Measurements from ENCODE around the gene NECTIN1. TPM values are rescaled to one million over a fixed set of nuclear protein-coding genes. Genes with fewer than 3 reads are reported as not detected.

Gene NECTIN1
- total and polyA plus RNA-seq, 2 of the 4 experiments (the other 2 are of a cell fraction), result 2.3 to 4.2 TPM

GRCh38 chr11:119745112-119745511 is 16.1 kb upstream of the NECTIN1 start:
- Histone ChIP-seq H3K18ac (ENCODE audit: low read depth, low read length) (no peak overlapping the region), H3K79me1 (ENCODE audit: low read depth in 1 of 2, low read length in 2 of 2) (no peaks in the 10 kb centered on the region), H4K20me1 (ENCODE audit: insufficient read depth, low read length) (no peaks in the 10 kb centered on the region), H4K91ac (ENCODE audit: insufficient read depth, low read depth, low read length) (no peak overlapping the region), H3K9me3 (ENCODE audit: control insufficient read depth, insufficient read depth, low read length) (no peaks in the 10 kb centered on the region), H3K4ac (ENCODE audit: low read depth, low read length) (no peak overlapping the region), H3K27ac (ENCODE audit: insufficient read depth, low read length) (no peak overlapping the region), H2BK120ac (ENCODE audit: low read depth, low read length) (no peak overlapping the region), H3K4me2 (ENCODE audit: low read depth, low read length) (no peak overlapping the region), H3K56ac (ENCODE audit: extremely low read depth, insufficient read depth, low read length) (no peak overlapping the region), H3K14ac (replicated peaks; ENCODE audit: low read depth, low read length) (no peak overlapping the region), H3K9me1 (ENCODE audit: insufficient read depth, low read length) (0 out of 2 replicates have a peak, but pooled peaks cover 2% of the 10 kb centered on the region), H2BK15ac (ENCODE audit: low read depth, low read length) (no peak overlapping the region), H4K8ac (ENCODE audit: low read depth in 2 of 2, low read length in 2 of 2) (no peak overlapping the region), H2BK20ac (ENCODE audit: low read depth, low read length) (no peak overlapping the region), H3K27me3 (ENCODE audit: control insufficient read depth, insufficient read depth, low read length) (peaks cover 40% of the 10 kb centered on the region), H4K5ac (ENCODE audit: low read depth, low read length) (no peak overlapping the region), H2BK5ac (ENCODE audit: low read depth, low read length, poor library complexity, severe bottlenecking) (no peak overlapping the region), H2AK9ac (replicated peaks; ENCODE audit: low read depth, low read length, poor library complexity) (no peak overlapping the region), H3K4me3 (ENCODE audit: insufficient read depth, low read depth, low read length) (no peak overlapping the region), H2AK5ac (ENCODE audit: low read depth, low read length) (no peak overlapping the region), H3K36me3 (ENCODE audit: control insufficient read depth, insufficient read depth, low read length) (no peaks in the 10 kb centered on the region), H3K4me1 (ENCODE audit: control insufficient read depth, insufficient read depth, low read length) (no peaks in the 10 kb centered on the region; the same call in 1 of the 2 replicates), H3K23ac (ENCODE audit: low read depth, low read length) (no peak overlapping the region), H3K9ac (ENCODE audit: low read depth, low read length) (no peak overlapping the region), H2AFZ (replicated peaks; ENCODE audit: low read length, poor library complexity) (no peak overlapping the region)
- no TSS peak for BruUV-seq (replicated peaks)
- in situ Hi-C loops (cut with MboI; ENCODE audit: low sequenced_read_pairs), result no loop called here
- ChIA-PET CTCF (no interaction called here), POLR2A (ENCODE audit: unreplicated experiment) (no interaction called here)
- 18 to 100% methylated on average over 1 to 2 of the region's 5 CpGs for WGBS, 2 experiments (ENCODE audit: extremely low coverage in 2 of 2, insufficient read length in 1 of 2)
- intact Hi-C loops (cut with micrococcal nuclease), result no loop called here
- ATAC-seq (ENCODE audit: low read depth), result no peak
- DNase-seq, result no peak
- TF ChIP-seq FOS (IDR thresholded peaks at IDR 0.05; ENCODE audit: low read depth, low read length) (no peak), MAZ (IDR thresholded peaks at IDR 0.05; ENCODE audit: borderline replicate concordance, low read depth, low read length) (no peak), POLR2A (IDR thresholded peaks at IDR 0.05; ENCODE audit: low read depth, low read length) (no peak), CEBPB (IDR thresholded peaks at IDR 0.05; ENCODE audit: low read depth, low read length) (no peak), USF2 (IDR thresholded peaks at IDR 0.05; ENCODE audit: low read depth, low read length) (no peak), RAD21 (IDR thresholded peaks at IDR 0.05; ENCODE audit: low read length) (no peak)
- dilution Hi-C loops (cut with HindIII; ENCODE audit: low sequenced_read_pairs, unreplicated experiment), result no loop called here

Data from IMR-90 (cell line).